ENCODE measurements around the gene CCL2.

- no peak for TF ChIP-seq CTCF (conservative IDR thresholded peaks at IDR 0.05; ENCODE audit: low read depth, low read length)
- no peak for TF ChIP-seq EZH2 (IDR thresholded peaks at IDR 0.05; ENCODE audit: borderline replicate concordance, low read depth, low read length, poor library complexity, severe bottlenecking)
Measured at GRCh38 chr17:34255381-34255732, 272 bp downstream of the CCL2 start.
